Astrocyte (in vitro differentiated cells and primary cell): ENCODE data around the gene MYCBP2.

Experiments used
- EZH2 ChIP-seq: IDR thresholded peaks from 2 replicates; pipeline ENCODE4 v1.6.1; 2012; ENCODE audit warnings: mild to moderate bottlenecking, low read length, inconsistent platforms; ENCODE audit not compliant: insufficient read depth
- TF ChIP-seq, protein P1 (sequence below): IDR thresholded peaks from 2 replicates; pipeline ENCODE4 v1.5.1; 2011; ENCODE audit warnings: low read depth, mild to moderate bottlenecking, inconsistent platforms, low read length, moderate library complexity; ENCODE audit not compliant: insufficient read depth

DNA sequence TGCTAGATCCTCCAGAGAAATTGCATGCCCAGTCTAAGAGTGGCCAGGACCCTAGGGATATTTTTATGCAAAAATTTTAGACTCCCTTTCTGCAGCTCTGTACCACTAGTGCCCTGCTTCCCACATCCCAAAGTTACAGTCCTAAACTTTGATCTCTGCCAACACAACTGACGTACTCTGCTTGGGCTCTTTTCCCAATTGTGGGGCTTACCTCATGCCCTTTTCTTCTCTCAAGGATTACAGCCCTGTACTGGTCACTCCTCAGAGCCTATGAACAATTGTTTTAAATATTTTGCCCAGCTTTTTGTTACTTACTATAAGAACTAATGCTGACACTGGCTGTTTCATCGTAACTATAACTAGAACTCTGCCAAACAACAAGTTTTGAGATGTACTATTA is 242.1 kb downstream of the MYCBP2 start:
- TF ChIP-seq, protein P1, sequence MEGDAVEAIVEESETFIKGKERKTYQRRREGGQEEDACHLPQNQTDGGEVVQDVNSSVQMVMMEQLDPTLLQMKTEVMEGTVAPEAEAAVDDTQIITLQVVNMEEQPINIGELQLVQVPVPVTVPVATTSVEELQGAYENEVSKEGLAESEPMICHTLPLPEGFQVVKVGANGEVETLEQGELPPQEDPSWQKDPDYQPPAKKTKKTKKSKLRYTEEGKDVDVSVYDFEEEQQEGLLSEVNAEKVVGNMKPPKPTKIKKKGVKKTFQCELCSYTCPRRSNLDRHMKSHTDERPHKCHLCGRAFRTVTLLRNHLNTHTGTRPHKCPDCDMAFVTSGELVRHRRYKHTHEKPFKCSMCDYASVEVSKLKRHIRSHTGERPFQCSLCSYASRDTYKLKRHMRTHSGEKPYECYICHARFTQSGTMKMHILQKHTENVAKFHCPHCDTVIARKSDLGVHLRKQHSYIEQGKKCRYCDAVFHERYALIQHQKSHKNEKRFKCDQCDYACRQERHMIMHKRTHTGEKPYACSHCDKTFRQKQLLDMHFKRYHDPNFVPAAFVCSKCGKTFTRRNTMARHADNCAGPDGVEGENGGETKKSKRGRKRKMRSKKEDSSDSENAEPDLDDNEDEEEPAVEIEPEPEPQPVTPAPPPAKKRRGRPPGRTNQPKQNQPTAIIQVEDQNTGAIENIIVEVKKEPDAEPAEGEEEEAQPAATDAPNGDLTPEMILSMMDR, result no peak
- TF ChIP-seq EZH2, result no peak
